ENCODE measurements around the gene ALMS1. TPM values are rescaled to one million over a fixed set of nuclear protein-coding genes. Genes with fewer than 3 reads are reported as not detected.

Gene ALMS1
- total and polyA plus RNA-seq, 2 donors (not counting 3 experiments of a cell fraction or from before 2014, with no cell fraction given): 5.7 to 15.4 TPM

DNA sequence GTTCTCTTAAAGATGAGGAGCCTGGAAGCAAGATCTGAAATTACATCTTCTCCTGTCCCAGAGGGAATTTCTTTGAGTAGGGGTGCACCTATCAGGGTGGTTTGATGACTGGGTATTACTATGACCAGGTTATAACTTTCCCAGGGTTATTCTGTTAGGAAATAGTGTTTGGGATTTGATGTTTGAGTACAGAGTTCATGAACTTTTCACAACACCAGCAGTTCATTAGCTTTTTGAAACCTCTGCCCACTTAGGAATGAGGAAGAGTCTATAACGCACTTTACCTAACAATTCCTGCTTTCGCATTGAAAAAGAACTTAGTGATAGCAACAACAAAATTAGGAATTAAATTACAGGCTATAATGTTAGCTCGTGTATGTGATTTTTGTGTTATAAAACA, 58.6 kb downstream of the ALMS1 start:
- no peaks in the 10 kb centered on the region for H3K9me1 ChIP-seq (replicated peaks; ENCODE audit: control insufficient read depth, extremely low read depth, insufficient read depth, low read length)
- no peak overlapping the region for H2AFZ ChIP-seq (ENCODE audit: low read depth, low read length)
- dilution Hi-C loops (cut with MboI; ENCODE audit: extremely low pct_ligation_motif_present, low sequenced_read_pairs) (no loop called here), intact Hi-C loops (cut with micrococcal nuclease) (no loop called here)
- BruUV-seq (replicated peaks): no TSS peak
- no peak for DNase-seq (ENCODE audit: low read depth, low spot score)
- FAIRE-seq: no peak
- no peak overlapping the region for H3K4me3 ChIP-seq (replicated peaks in 1 of 3; ENCODE audit: insufficient read depth in 1 of 3, low read depth in 1 of 3, low read length in 3 of 3)
- H3K9ac ChIP-seq (replicated peaks; ENCODE audit: extremely low read depth, insufficient read depth, low read length): no peak overlapping the region
- no peaks in the 10 kb centered on the region for H4K20me1 ChIP-seq (replicated peaks; ENCODE audit: control insufficient read depth, extremely low read depth, insufficient read depth, low read length)
- ChIA-PET CTCF (no interaction called here), POLR2A (no interaction called here)
- no peaks in the 10 kb centered on the region for H3K79me2 ChIP-seq (ENCODE audit: control insufficient read depth, insufficient read depth, low read length)
- no peaks in the 10 kb centered on the region for H3K4me1 ChIP-seq (ENCODE audit: control insufficient read depth, extremely low read depth, insufficient read depth, low read length)
- H3K4me2 ChIP-seq (ENCODE audit: insufficient read depth, low read length): no peak overlapping the region
- no peaks in the 10 kb centered on the region for H3K9me3 ChIP-seq (replicated peaks; ENCODE audit: control insufficient read depth, insufficient read depth, low read length)
- TF ChIP-seq MYC (IDR thresholded peaks at IDR 0.05; ENCODE audit: low read depth, low read length) (no peak), POLR2A (IDR thresholded peaks at IDR 0.05; ENCODE audit: low read depth, low read length) (no peak), JUN (IDR thresholded peaks at IDR 0.05; ENCODE audit: borderline replicate concordance, insufficient read depth, insufficient read length, low read depth) (no peak), GATA2 (IDR thresholded peaks at IDR 0.05; ENCODE audit: insufficient read depth, insufficient read length, low read depth, low read length) (no peak), EZH2 (IDR thresholded peaks at IDR 0.05; ENCODE audit: borderline replicate concordance, low read depth, low read length, severe bottlenecking) (no peak), POLR2AphosphoS5 (IDR thresholded peaks at IDR 0.05; ENCODE audit: insufficient read depth, low read depth, low read length) (no peak), FOS (IDR thresholded peaks at IDR 0.05; ENCODE audit: borderline replicate concordance, insufficient read depth, low read length) (no peak)
- TF ChIP-seq, protein P1, sequence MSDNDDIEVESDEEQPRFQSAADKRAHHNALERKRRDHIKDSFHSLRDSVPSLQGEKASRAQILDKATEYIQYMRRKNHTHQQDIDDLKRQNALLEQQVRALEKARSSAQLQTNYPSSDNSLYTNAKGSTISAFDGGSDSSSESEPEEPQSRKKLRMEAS (IDR thresholded peaks at IDR 0.05; ENCODE audit: insufficient read depth, insufficient read length): no peak
- TF ChIP-seq, protein P2, sequence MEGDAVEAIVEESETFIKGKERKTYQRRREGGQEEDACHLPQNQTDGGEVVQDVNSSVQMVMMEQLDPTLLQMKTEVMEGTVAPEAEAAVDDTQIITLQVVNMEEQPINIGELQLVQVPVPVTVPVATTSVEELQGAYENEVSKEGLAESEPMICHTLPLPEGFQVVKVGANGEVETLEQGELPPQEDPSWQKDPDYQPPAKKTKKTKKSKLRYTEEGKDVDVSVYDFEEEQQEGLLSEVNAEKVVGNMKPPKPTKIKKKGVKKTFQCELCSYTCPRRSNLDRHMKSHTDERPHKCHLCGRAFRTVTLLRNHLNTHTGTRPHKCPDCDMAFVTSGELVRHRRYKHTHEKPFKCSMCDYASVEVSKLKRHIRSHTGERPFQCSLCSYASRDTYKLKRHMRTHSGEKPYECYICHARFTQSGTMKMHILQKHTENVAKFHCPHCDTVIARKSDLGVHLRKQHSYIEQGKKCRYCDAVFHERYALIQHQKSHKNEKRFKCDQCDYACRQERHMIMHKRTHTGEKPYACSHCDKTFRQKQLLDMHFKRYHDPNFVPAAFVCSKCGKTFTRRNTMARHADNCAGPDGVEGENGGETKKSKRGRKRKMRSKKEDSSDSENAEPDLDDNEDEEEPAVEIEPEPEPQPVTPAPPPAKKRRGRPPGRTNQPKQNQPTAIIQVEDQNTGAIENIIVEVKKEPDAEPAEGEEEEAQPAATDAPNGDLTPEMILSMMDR (IDR thresholded peaks at IDR 0.05; ENCODE audit: extremely low read depth in 1 of 2, insufficient read depth in 1 of 2, low read depth in 1 of 2, low read length in 2 of 2): no peak
- no peaks in the 10 kb centered on the region for H3K27me3 ChIP-seq (ENCODE audit: control insufficient read depth in 2 of 2, insufficient read depth in 2 of 2, low read length in 2 of 2)
- no peak overlapping the region for H3K27ac ChIP-seq (ENCODE audit: insufficient read depth, low read depth, low read length)
- H3K36me3 ChIP-seq (ENCODE audit: control insufficient read depth in 2 of 2, extremely low read depth in 1 of 2, insufficient read depth in 2 of 2, low read length in 2 of 2): peaks cover 0 to 4% of the 10 kb centered on the region in 2 experiments
